ENCODE measurements around the gene KATNIP.

Gene KATNIP

GRCh38 chr16:27585200-27585599 is 35.3 kb downstream of the KATNIP start:
- no peak for TF ChIP-seq ZNF274 (IDR thresholded peaks at IDR 0.05; ENCODE audit: low read depth, low read length)
- no peak overlapping the region for H3K4me3 ChIP-seq (ENCODE audit: low read length)

- no peak for TF ChIP-seq ZNF274 (IDR thresholded peaks at IDR 0.05; ENCODE audit: low read depth, low read length)
- no peak overlapping the region for H3K4me3 ChIP-seq (ENCODE audit: low read length)
Measured at GRCh38 chr16:27586711-27587110, 36.8 kb downstream of the KATNIP start.

- TF ChIP-seq ZNF274 (IDR thresholded peaks at IDR 0.05; ENCODE audit: low read depth, low read length) = no peak
- H3K4me3 ChIP-seq (ENCODE audit: low read length) = no peak overlapping the region
Measured at GRCh38 chr16:27588057-27588456, 38.1 kb downstream of the KATNIP start.

- TF ChIP-seq ZNF274 (IDR thresholded peaks at IDR 0.05; ENCODE audit: low read depth, low read length) = no peak
Measured at GRCh38 chr16:27591837-27592236, 41.9 kb downstream of the KATNIP start.

GRCh38 chr16:27595475-27595874 is 45.5 kb downstream of the KATNIP start:
- no peak overlapping the region for H3K4me3 ChIP-seq (ENCODE audit: low read length)
- TF ChIP-seq ZNF274 (IDR thresholded peaks at IDR 0.05; ENCODE audit: low read depth, low read length) = no peak

More at GRCh38 chr16:27591837-27592236, 41.9 kb downstream of the KATNIP start:
- H3K4me3 ChIP-seq (ENCODE audit: low read length) = no peak overlapping the region

- no peak for TF ChIP-seq ZNF274 (IDR thresholded peaks at IDR 0.05; ENCODE audit: low read depth, low read length)
Measured at GRCh38 chr16:27595993-27596392, 46.0 kb downstream of the KATNIP start.

GRCh38 chr16:27596411-27596810 is 46.5 kb downstream of the KATNIP start:
- TF ChIP-seq ZNF274 (IDR thresholded peaks at IDR 0.05; ENCODE audit: low read depth, low read length) = no peak
- no peak overlapping the region for H3K4me3 ChIP-seq (ENCODE audit: low read length)

More at GRCh38 chr16:27595993-27596392, 46.0 kb downstream of the KATNIP start:
- H3K4me3 ChIP-seq (ENCODE audit: low read length) = no peak overlapping the region

GRCh38 chr16:27597361-27597760 is 47.4 kb downstream of the KATNIP start:
- TF ChIP-seq ZNF274 (IDR thresholded peaks at IDR 0.05; ENCODE audit: low read depth, low read length) = no peak
- no peak overlapping the region for H3K4me3 ChIP-seq (ENCODE audit: low read length)

GRCh38 chr16:27598220-27598619 is 48.3 kb downstream of the KATNIP start:
- TF ChIP-seq ZNF274 (IDR thresholded peaks at IDR 0.05; ENCODE audit: low read depth, low read length) = no peak
- H3K4me3 ChIP-seq (ENCODE audit: low read length) = no peak overlapping the region

GRCh38 chr16:27598931-27599565 is 49.1 kb downstream of the KATNIP start:
- no peak overlapping the region for H3K4me3 ChIP-seq (ENCODE audit: low read length)
- TF ChIP-seq ZNF274 (IDR thresholded peaks at IDR 0.05; ENCODE audit: low read depth, low read length) = no peak

GRCh38 chr16:27599606-27600005 is 49.7 kb downstream of the KATNIP start:
- H3K4me3 ChIP-seq (ENCODE audit: low read length) = no peak overlapping the region
- no peak for TF ChIP-seq ZNF274 (IDR thresholded peaks at IDR 0.05; ENCODE audit: low read depth, low read length)

All from GM08714 (cell line).